ENCODE measurements around the gene DVL1.

The DVL1 gene

GRCh38 chr1:1296070-1297061 is 52.9 kb downstream of the DVL1 start:
- H3K36me3 Mint-ChIP-seq = peaks cover 3% of the 10 kb centered on the region
- H3K9me3 Mint-ChIP-seq = no peaks in the 10 kb centered on the region
- no peaks in the 10 kb centered on the region for H3K27me3 Mint-ChIP-seq
- no peak overlapping the region for H3K4me3 Mint-ChIP-seq
- no peak for DNase-seq
- CTCF ChIA-PET = interaction anchor here (0.9 to 1.1 kb wide), 2 partner anchors 9 to 174 kb away, joined by 3 to 4 read pairs; no protein-coding TSS in a partner anchor
- H3K27ac Mint-ChIP-seq = no peak overlapping the region
- no peaks in the 10 kb centered on the region for H3K4me1 Mint-ChIP-seq

- no peaks in the 10 kb centered on the region for H3K27me3 Mint-ChIP-seq
- no peaks in the 10 kb centered on the region for H3K9me3 Mint-ChIP-seq
- H3K36me3 Mint-ChIP-seq = peaks cover 3% of the 10 kb centered on the region
- no peaks in the 10 kb centered on the region for H3K4me1 Mint-ChIP-seq
- no peak overlapping the region for H3K27ac Mint-ChIP-seq
- CTCF ChIA-PET = interaction anchor here (0.9 to 1.1 kb wide), 2 partner anchors 10 to 173 kb away, joined by 3 to 4 read pairs; no protein-coding TSS in a partner anchor
- DNase-seq = no peak
- H3K4me3 Mint-ChIP-seq = no peak overlapping the region
Measured at GRCh38 chr1:1295154-1295923, 53.9 kb downstream of the DVL1 start.

GRCh38 chr1:1294250-1294890 is 54.8 kb downstream of the DVL1 start:
- Mint-ChIP-seq H3K27ac (no peak overlapping the region), H3K4me3 (no peak overlapping the region), H3K4me1 (no peaks in the 10 kb centered on the region), H3K36me3 (peaks cover 5% of the 10 kb centered on the region), H3K9me3 (peaks cover 2% of the 10 kb centered on the region), H3K27me3 (no peaks in the 10 kb centered on the region)
- CTCF ChIA-PET = interaction anchor here (1.0 kb wide), 1 partner anchor 172 kb away, joined by 3 read pairs; no protein-coding TSS in a partner anchor
- DNase-seq = no peak

GRCh38 chr1:1293263-1294249 is 55.7 kb downstream of the DVL1 start:
- peaks cover 2% of the 10 kb centered on the region for H3K9me3 Mint-ChIP-seq
- no peaks in the 10 kb centered on the region for H3K4me1 Mint-ChIP-seq
- no peaks in the 10 kb centered on the region for H3K27me3 Mint-ChIP-seq
- no peak overlapping the region for H3K27ac Mint-ChIP-seq
- DNase-seq = no peak
- peaks cover 5% of the 10 kb centered on the region for H3K36me3 Mint-ChIP-seq
- CTCF ChIA-PET = interaction anchor here (1.0 to 1.7 kb wide), 2 partner anchors 8 to 171 kb away, joined by 3 to 5 read pairs; no protein-coding TSS in a partner anchor
- no peak overlapping the region for H3K4me3 Mint-ChIP-seq

- no peaks in the 10 kb centered on the region for H3K4me1 Mint-ChIP-seq
- H3K4me3 Mint-ChIP-seq = no peak overlapping the region
- no peaks in the 10 kb centered on the region for H3K27me3 Mint-ChIP-seq
- no peak for DNase-seq
- H3K9me3 Mint-ChIP-seq = peaks cover 2% of the 10 kb centered on the region
- CTCF ChIA-PET = interaction anchor here (1.7 kb wide), 1 partner anchor 8 kb away, joined by 5 read pairs; no protein-coding TSS in a partner anchor
- H3K36me3 Mint-ChIP-seq = peaks cover 3% of the 10 kb centered on the region
- H3K27ac Mint-ChIP-seq = no peak overlapping the region
Measured at GRCh38 chr1:1292851-1293250, 56.4 kb downstream of the DVL1 start.

- Mint-ChIP-seq H3K4me1 (no peaks in the 10 kb centered on the region), H3K9me3 (peaks cover 2% of the 10 kb centered on the region), H3K4me3 (no peak overlapping the region), H3K27ac (no peak overlapping the region), H3K27me3 (no peaks in the 10 kb centered on the region), H3K36me3 (peaks cover 3% of the 10 kb centered on the region)
- CTCF ChIA-PET = interaction anchor here (0.6 to 2.8 kb wide), 8 partner anchors 9 to 309 kb away, joined by 3 to 49 read pairs (median 4); no protein-coding TSS in a partner anchor
- DNase-seq = no peak
Measured at GRCh38 chr1:1292442-1292779, 56.8 kb downstream of the DVL1 start.

- peak; percentile 79 for DNase-seq
- no peak overlapping the region for H3K27ac Mint-ChIP-seq
- CTCF ChIA-PET = interaction anchor here (0.6 to 2.8 kb wide), 10 partner anchors 8 to 309 kb away, joined by 3 to 49 read pairs (median 4); no protein-coding TSS in a partner anchor
- H3K4me3 Mint-ChIP-seq = no peak overlapping the region
- no peaks in the 10 kb centered on the region for H3K27me3 Mint-ChIP-seq
- H3K4me1 Mint-ChIP-seq = no peaks in the 10 kb centered on the region
- H3K36me3 Mint-ChIP-seq = peaks cover 3% of the 10 kb centered on the region
- peaks cover 2% of the 10 kb centered on the region for H3K9me3 Mint-ChIP-seq
Measured at GRCh38 chr1:1291548-1292441, 57.4 kb downstream of the DVL1 start.

- DNase-seq = no peak
- CTCF ChIA-PET = interaction anchor here (1.1 to 2.8 kb wide), 5 partner anchors 9 to 308 kb away, joined by 3 to 49 read pairs (median 6); no protein-coding TSS in a partner anchor
- H3K4me1 Mint-ChIP-seq = no peaks in the 10 kb centered on the region
- peaks cover 2% of the 10 kb centered on the region for H3K9me3 Mint-ChIP-seq
- peaks cover 3% of the 10 kb centered on the region for H3K36me3 Mint-ChIP-seq
- no peaks in the 10 kb centered on the region for H3K27me3 Mint-ChIP-seq
- no peak overlapping the region for H3K27ac Mint-ChIP-seq
- no peak overlapping the region for H3K4me3 Mint-ChIP-seq
Measured at GRCh38 chr1:1291023-1291528, 58.1 kb downstream of the DVL1 start.

- CTCF ChIA-PET = interaction anchor here (0.9 to 2.8 kb wide), 5 partner anchors 10 to 307 kb away, joined by 3 to 49 read pairs (median 4); no protein-coding TSS in a partner anchor
- no peaks in the 10 kb centered on the region for H3K4me1 Mint-ChIP-seq
- H3K36me3 Mint-ChIP-seq = peaks cover 3% of the 10 kb centered on the region
Measured at GRCh38 chr1:1290238-1290731, 58.9 kb downstream of the DVL1 start.

GRCh38 chr1:1287288-1288110 is 61.7 kb downstream of the DVL1 start:
- Mint-ChIP-seq H3K27ac (no peak overlapping the region), H3K4me3 (no peak overlapping the region), H3K4me1 (no peaks in the 10 kb centered on the region), H3K27me3 (peaks cover 7% of the 10 kb centered on the region), H3K36me3 (peaks cover 3% of the 10 kb centered on the region), H3K9me3 (peaks cover 2% of the 10 kb centered on the region)
- CTCF ChIA-PET = no interaction called here
- DNase-seq = no peak

More at GRCh38 chr1:1290238-1290731, 58.9 kb downstream of the DVL1 start:
- H3K9me3 Mint-ChIP-seq = peaks cover 2% of the 10 kb centered on the region
- H3K27me3 Mint-ChIP-seq = no peaks in the 10 kb centered on the region
- peak; percentile 70 for DNase-seq
- H3K4me3 Mint-ChIP-seq = no peak overlapping the region
- peak overlapping the region; percentile 33 for H3K27ac Mint-ChIP-seq

Measured in activated naive CD4-positive, alpha-beta T cell treated with anti-CD3 and anti-CD28 coated beads, Interleukin-2, amount 10 ng/mL, durations not matched to agents 7 days and 5 days (primary cell).